ENCODE data around the gene MAEA.

GRCh38 chr4:1362521-1362920, 72.8 kb downstream of the MAEA start:
- TF ChIP-seq POLR2A (IDR thresholded peaks at IDR 0.05) (no peak), CTCF (IDR thresholded peaks at IDR 0.05) (no peak)
